B cell (primary cell): Measurements from ENCODE around the gene WDR1. TPM values are rescaled to one million over a fixed set of nuclear protein-coding genes. Genes with fewer than 3 reads are reported as not detected.

Source experiments
- ATAC-seq: fragments of 200-7000 bp; cut with Tn5 transposase; one replicate; pipeline ENCODE4 v1.10.0; 2021; ENCODE audit warnings: low read depth, mild to moderate bottlenecking, moderate number of reproducible peaks, moderate library complexity
- CTCF ChIA-PET: fragments of 350-600 bp; sonication (Branson Sonifier 250); formaldehyde crosslinking; loops from one replicate; lab custom pipeline; 2021; ENCODE audit warnings: antibody characterized with exemption, inconsistent platforms; lab: Charles Lee
- POLR2A ChIA-PET: fragments of 350-600 bp; sonication (Branson Sonifier 250); formaldehyde crosslinking; loops from one replicate; lab custom pipeline; 2021; ENCODE audit warnings: antibody characterized with exemption; lab: Charles Lee
- DNase-seq: peaks from one replicate; pipeline ENCODE4 v3.0.0; 2013
- H2AFZ ChIP-seq: 2 replicates; pipeline ENCODE4 v1.6.1; 2012; ENCODE audit warnings: mild to moderate bottlenecking, low read depth, low read length; ENCODE audit not compliant: insufficient read depth, poor library complexity, severe bottlenecking
- H3K27ac ChIP-seq, 2 donors: 1 replicate in 1 of 2; 2 replicates in 1 of 2; pipeline ENCODE4 v1.5.1; 2012 to 2013; ENCODE audit warnings: low read length in 2 of 2, mild to moderate bottlenecking in 2 of 2, moderate library complexity in 1 of 2
- H3K27me3 ChIP-seq, 4 experiments: fragments of 200-600 bp in 1 of 4; sonication (generic) in 1 of 4; replicated peaks in 1 of 4; 1 replicate in 2 of 4; 2 replicates in 2 of 4; pipeline versions ENCODE4 v1.6.1 to v1.7.0; 2013 to 2016; ENCODE audit warnings: low read length in 3 of 4, mild to moderate bottlenecking in 2 of 4, mixed read lengths in 1 of 4, moderate library complexity in 1 of 4; ENCODE audit not compliant: insufficient read depth in 4 of 4, control insufficient read depth in 3 of 4; ENCODE audit errors: control extremely low read depth in 1 of 4
- H3K36me3 ChIP-seq, 2 experiments: replicated peaks in 1 of 2; 1 replicate in 1 of 2; 2 replicates in 1 of 2; pipeline versions ENCODE4 v1.6.1 to v1.7.1; 2013; ENCODE audit warnings: low read length in 1 of 2; ENCODE audit not compliant: insufficient read depth in 2 of 2, control insufficient read depth in 1 of 2; ENCODE audit errors: control extremely low read depth in 1 of 2, extremely low read depth in 1 of 2
- H3K4me1 ChIP-seq, 2 donors: fragments of 200-600 bp in 1 of 2; sonication (generic) in 1 of 2; 1 replicate in 1 of 2; 2 replicates in 1 of 2; pipeline versions ENCODE4 v1.5.1 to v1.6.1; 2013 to 2017; ENCODE audit warnings: low read length in 2 of 2; ENCODE audit not compliant: control insufficient read depth in 2 of 2, insufficient read depth in 2 of 2
- H3K4me2 ChIP-seq: replicated peaks from 2 replicates; pipeline ENCODE3; 2012; ENCODE audit warnings: mild to moderate bottlenecking, low read depth, low read length; ENCODE audit not compliant: poor library complexity, severe bottlenecking
- H3K4me3 ChIP-seq, 5 experiments: fragments of 200-600 bp in 1 of 5; sonication (generic) in 1 of 5; 1 replicate in 3 of 5; 2 replicates in 2 of 5; pipeline versions ENCODE4 v1.5.1 to v1.7.0; 2011 to 2016; ENCODE audit warnings: low read length in 4 of 5, mild to moderate bottlenecking in 4 of 5, low read depth in 2 of 5, control low read depth in 1 of 5, moderate library complexity in 1 of 5; ENCODE audit not compliant: insufficient read depth in 1 of 5; ENCODE audit errors: control extremely low read depth in 1 of 5, extremely low read depth in 1 of 5
- H3K79me2 ChIP-seq: fragments of 200-600 bp; sonication (generic); one replicate; pipeline ENCODE4 v1.6.0; 2016; ENCODE audit warnings: low read length; ENCODE audit not compliant: control insufficient read depth, insufficient read depth
- H3K9ac ChIP-seq: fragments of 200-600 bp; sonication (generic); 2 replicates; pipeline ENCODE4 v1.6.1; 2017; ENCODE audit warnings: mild to moderate bottlenecking, low read length, moderate library complexity
- H3K9me3 ChIP-seq, 3 donors: one replicate each; pipeline versions ENCODE4 v1.6.1 to v1.7.1; 2013; ENCODE audit warnings: low read length in 2 of 3; ENCODE audit not compliant: control insufficient read depth in 2 of 3, insufficient read depth in 1 of 3; ENCODE audit errors: control extremely low read depth in 1 of 3
- H4K20me1 ChIP-seq: 2 replicates; pipeline ENCODE4 v1.6.0; 2012; ENCODE audit warnings: mild to moderate bottlenecking, low read length; ENCODE audit not compliant: insufficient read depth, control insufficient read depth, poor library complexity, severe bottlenecking
- H3K27ac Mint-ChIP-seq: one replicate; pipeline ENCODE4 v1.8.0; 2021; ENCODE audit warnings: mixed read lengths
- H3K27me3 Mint-ChIP-seq: one replicate; pipeline ENCODE4 v1.8.0; 2021; ENCODE audit warnings: mixed read lengths
- H3K4me1 Mint-ChIP-seq: one replicate; pipeline ENCODE4 v1.8.0; 2021; ENCODE audit warnings: mixed read lengths
- H3K4me3 Mint-ChIP-seq: one replicate; pipeline ENCODE4 v1.8.0; 2021; ENCODE audit warnings: mixed read lengths
- H3K9me3 Mint-ChIP-seq: one replicate; pipeline ENCODE4 v1.8.0; 2022; ENCODE audit warnings: mixed read lengths; ENCODE audit not compliant: insufficient read depth
- EZH2 ChIP-seq: IDR thresholded peaks from 2 replicates; pipeline ENCODE4 v1.6.1; 2012; ENCODE audit warnings: borderline replicate concordance, low read depth, mild to moderate bottlenecking, moderate library complexity, low read length; ENCODE audit not compliant: insufficient read depth, poor library complexity, severe bottlenecking
- WGBS: methylation state at CpG from one replicate; pipeline ENCODE4 v1.1.5; 2013; ENCODE audit warnings: missing lambda C conversion rate; ENCODE audit not compliant: insufficient coverage; 5-methylcytosine and 5-hydroxymethylcytosine counted together
- intact Hi-C: fragments of 100-400 bp; cut with micrococcal nuclease; formaldehyde crosslinking; loops from one replicate; pipeline ENCODE4 v1.10.0; 2022
- polyA plus RNA-seq: library from polyadenylated mRNA; depleted of rRNA; stranded (reverse); fragments of >200 nt; gene quantifications from 2 replicates; pipeline ENCODE4 v1.2.3, GENCODE V29; 2012
- total RNA-seq, 2 donors: library from RNA; stranded (reverse); fragments of 120-200 nt in 1 of 2; gene quantifications; 1 replicate in 1 of 2; 2 replicates in 1 of 2; pipeline versions ENCODE4 v1.2.3 to v1.2.4, GENCODE V29; 2013 to 2022
- TF ChIP-seq, protein P1 (sequence below): fragments of 200-600 bp; IDR thresholded peaks from one replicate; pipeline ENCODE4 v1.8.0; 2022; ENCODE audit warnings: antibody characterized with exemption, mild to moderate bottlenecking

Gene WDR1
- total and polyA plus RNA-seq, 2 donors (not counting 1 experiment from before 2014, with no cell fraction given) = 134 to 217 TPM

DNA sequence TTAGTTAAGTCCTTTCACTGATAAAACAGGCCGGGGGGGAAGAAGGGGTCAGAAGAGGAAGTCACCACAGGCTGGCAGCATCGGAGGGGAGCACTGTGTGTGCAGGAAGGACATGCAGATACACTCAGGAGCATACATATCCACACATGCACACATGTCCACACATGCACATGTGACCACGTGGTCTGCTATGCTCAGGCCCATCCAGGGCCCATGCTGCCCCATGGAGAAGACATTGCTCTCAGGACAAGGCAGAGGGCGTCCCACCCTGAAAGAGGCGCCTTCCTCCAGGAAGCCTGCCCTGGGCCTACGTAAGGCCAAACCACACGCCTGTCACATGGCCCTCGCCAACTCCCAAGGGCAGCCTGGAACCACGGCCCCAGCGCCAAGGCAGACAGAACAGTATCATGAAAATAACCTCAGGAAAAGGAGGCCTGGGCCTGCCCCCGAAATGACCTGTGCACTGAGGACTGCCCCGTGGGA is 15.8 kb downstream of the WDR1 start:
- peak overlapping the region; percentile 72 for H3K27ac Mint-ChIP-seq
- H3K4me3 Mint-ChIP-seq = no peak overlapping the region
- Histone ChIP-seq H3K79me2 (peaks cover 100% of the 10 kb centered on the region), H3K27ac (peak overlapping the region in 1 of 2 donors; percentile 61), H3K4me2 (peak overlapping the region; percentile 6), H3K4me3 (no peak overlapping the region), H4K20me1 (peaks cover 99% of the 10 kb centered on the region), H3K9me3 (no peaks in the 10 kb centered on the region), H3K36me3 (peaks cover 0 to 81% of the 10 kb centered on the region in 2 experiments), H3K4me1 (peaks cover 18 to 27% of the 10 kb centered on the region in 2 donors), H3K27me3 (no peaks in the 10 kb centered on the region), H3K9ac (no peak overlapping the region), H2AFZ (no peak overlapping the region)
- H3K4me1 Mint-ChIP-seq = peaks cover 55% of the 10 kb centered on the region
- POLR2A ChIA-PET = no interaction called here
- DNase-seq (peak; percentile 26), ATAC-seq (peak; percentile 57)
- no peaks in the 10 kb centered on the region for H3K27me3 Mint-ChIP-seq
- no peak for TF ChIP-seq EZH2
- TF ChIP-seq, protein P1, sequence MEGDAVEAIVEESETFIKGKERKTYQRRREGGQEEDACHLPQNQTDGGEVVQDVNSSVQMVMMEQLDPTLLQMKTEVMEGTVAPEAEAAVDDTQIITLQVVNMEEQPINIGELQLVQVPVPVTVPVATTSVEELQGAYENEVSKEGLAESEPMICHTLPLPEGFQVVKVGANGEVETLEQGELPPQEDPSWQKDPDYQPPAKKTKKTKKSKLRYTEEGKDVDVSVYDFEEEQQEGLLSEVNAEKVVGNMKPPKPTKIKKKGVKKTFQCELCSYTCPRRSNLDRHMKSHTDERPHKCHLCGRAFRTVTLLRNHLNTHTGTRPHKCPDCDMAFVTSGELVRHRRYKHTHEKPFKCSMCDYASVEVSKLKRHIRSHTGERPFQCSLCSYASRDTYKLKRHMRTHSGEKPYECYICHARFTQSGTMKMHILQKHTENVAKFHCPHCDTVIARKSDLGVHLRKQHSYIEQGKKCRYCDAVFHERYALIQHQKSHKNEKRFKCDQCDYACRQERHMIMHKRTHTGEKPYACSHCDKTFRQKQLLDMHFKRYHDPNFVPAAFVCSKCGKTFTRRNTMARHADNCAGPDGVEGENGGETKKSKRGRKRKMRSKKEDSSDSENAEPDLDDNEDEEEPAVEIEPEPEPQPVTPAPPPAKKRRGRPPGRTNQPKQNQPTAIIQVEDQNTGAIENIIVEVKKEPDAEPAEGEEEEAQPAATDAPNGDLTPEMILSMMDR = no peak
- WGBS = 32% methylated on average over 10 of the region's 12 CpGs
- intact Hi-C loops = loop anchor here (1.0 kb wide), 1 partner anchor 16 kb away; the partner anchor contains the start of gene WDR1
- no peaks in the 10 kb centered on the region for H3K9me3 Mint-ChIP-seq
- CTCF ChIA-PET = no interaction called here

- ATAC-seq (no peak), DNase-seq (no peak)
- Histone ChIP-seq H3K4me1 (peaks cover 27 to 33% of the 10 kb centered on the region in 2 donors), H3K27ac (no peak overlapping the region), H3K4me3 (no peak overlapping the region), H3K27me3 (no peaks in the 10 kb centered on the region), H3K9ac (no peak overlapping the region), H2AFZ (no peak overlapping the region), H3K79me2 (peaks cover 100% of the 10 kb centered on the region), H3K9me3 (no peaks in the 10 kb centered on the region), H4K20me1 (peaks cover 99% of the 10 kb centered on the region), H3K36me3 (peaks cover 0 to 82% of the 10 kb centered on the region in 2 experiments), H3K4me2 (no peak overlapping the region)
- Mint-ChIP-seq H3K27me3 (no peaks in the 10 kb centered on the region), H3K9me3 (no peaks in the 10 kb centered on the region), H3K4me1 (peaks cover 54% of the 10 kb centered on the region), H3K4me3 (no peak overlapping the region), H3K27ac (no peak overlapping the region)
- intact Hi-C loops = loop anchor here (1.0 kb wide), 1 partner anchor 17 kb away; the partner anchor contains the start of gene WDR1
- no peak for TF ChIP-seq EZH2
- TF ChIP-seq, protein P1 = no peak
- ChIA-PET POLR2A (no interaction called here), CTCF (interaction anchor here (0.6 kb wide), 1 partner anchor 74 kb away, joined by 3 read pairs; no protein-coding TSS in a partner anchor)
- WGBS = 68% methylated on average over 20 of the region's 25 CpGs
Measured at GRCh38 chr4:10099499-10100325, 16.9 kb downstream of the WDR1 start.
